ENCODE data around the gene AP2S1.
"Not testable (repeated sequence)": the region's sequence is repeated elsewhere in the genome, so short reads cannot be mapped to it uniquely, and the experiment has no call there.

Gene AP2S1

GRCh38 chr19:46890423-46891170 lies 40.0 kb upstream of the AP2S1 start:
- no peak overlapping the region for H3K27ac ChIP-seq
- no peak for TF ChIP-seq CTCF (conservative IDR thresholded peaks at IDR 0.05; ENCODE audit: low read depth)
- POLR2A ChIA-PET (ENCODE audit: low non-redundant PET), result no interaction called here
- DNase-seq (ENCODE audit: low spot score), result no peak
- CTCF ChIA-PET, result interaction anchor here (0.9 kb wide), 1 partner anchor 8 kb away, joined by 5 read pairs; no protein-coding TSS in a partner anchor

GRCh38 chr19:46887240-46887782 lies 36.7 kb upstream of the AP2S1 start:
- H3K27ac ChIP-seq, result no peak overlapping the region
- ChIA-PET POLR2A (ENCODE audit: low non-redundant PET) (no interaction called here), CTCF (no interaction called here)
- TF ChIP-seq CTCF (conservative IDR thresholded peaks at IDR 0.05; ENCODE audit: low read depth), result no peak
- no peak for DNase-seq (ENCODE audit: low spot score)

GRCh38 chr19:46886546-46887239 lies 36.0 kb upstream of the AP2S1 start:
- no peak overlapping the region for H3K27ac ChIP-seq
- ChIA-PET POLR2A (ENCODE audit: low non-redundant PET) (no interaction called here), CTCF (interaction anchor here (0.6 kb wide), 1 partner anchor 1706 kb away, joined by 3 read pairs; no protein-coding TSS in a partner anchor)
- DNase-seq (ENCODE audit: low spot score), result no peak
- TF ChIP-seq CTCF (conservative IDR thresholded peaks at IDR 0.05; ENCODE audit: low read depth), result no peak

GRCh38 chr19:46885411-46885810 lies 34.8 kb upstream of the AP2S1 start:
- no peak for TF ChIP-seq CTCF (conservative IDR thresholded peaks at IDR 0.05; ENCODE audit: low read depth)
- no peak for DNase-seq (ENCODE audit: low spot score)
- ChIA-PET POLR2A (ENCODE audit: low non-redundant PET) (no interaction called here), CTCF (no interaction called here)
- peak overlapping the region; percentile 33; the same call in 1 of the 2 replicates for H3K27ac ChIP-seq

- DNase-seq (ENCODE audit: low spot score); H3K27ac ChIP-seq; CTCF ChIA-PET: not testable (repeated sequence)
- POLR2A ChIA-PET (ENCODE audit: low non-redundant PET), result interaction anchor here (0.7 kb wide), 1 partner anchor 1795 kb away, joined by 10 read pairs; no protein-coding TSS in a partner anchor
Observed at GRCh38 chr19:46882751-46883150, 32.1 kb upstream of the AP2S1 start.

GRCh38 chr19:46882034-46882433 lies 31.4 kb upstream of the AP2S1 start:
- TF ChIP-seq CTCF (conservative IDR thresholded peaks at IDR 0.05; ENCODE audit: low read depth), result no peak
- DNase-seq (ENCODE audit: low spot score), result no peak
- CTCF ChIA-PET, result no interaction called here
- H3K27ac ChIP-seq, result no peak overlapping the region
- POLR2A ChIA-PET (ENCODE audit: low non-redundant PET), result no interaction called here

GRCh38 chr19:46881092-46881491 lies 30.4 kb upstream of the AP2S1 start:
- POLR2A ChIA-PET (ENCODE audit: low non-redundant PET), result interaction anchor here (0.6 kb wide), 1 partner anchor 16 kb away, joined by 6 read pairs; no protein-coding TSS in a partner anchor
- CTCF ChIA-PET, result no interaction called here
- TF ChIP-seq CTCF (conservative IDR thresholded peaks at IDR 0.05; ENCODE audit: low read depth), result no peak
- H3K27ac ChIP-seq, result no peak overlapping the region
- DNase-seq (ENCODE audit: low spot score), result no peak
